Fibroblast of peridontal ligament (primary cell): ENCODE measurements around the gene HUS1.
"Not testable (repeated sequence)": the region's sequence is repeated elsewhere in the genome, so short reads cannot be mapped to it uniquely, and the experiment has no call there.

Source experiments
- DNase-seq: peaks from one replicate; pipeline ENCODE4 v3.0.0-alpha.2; 2010; ENCODE audit errors: extremely low read depth

HUS1 gene

DNA sequence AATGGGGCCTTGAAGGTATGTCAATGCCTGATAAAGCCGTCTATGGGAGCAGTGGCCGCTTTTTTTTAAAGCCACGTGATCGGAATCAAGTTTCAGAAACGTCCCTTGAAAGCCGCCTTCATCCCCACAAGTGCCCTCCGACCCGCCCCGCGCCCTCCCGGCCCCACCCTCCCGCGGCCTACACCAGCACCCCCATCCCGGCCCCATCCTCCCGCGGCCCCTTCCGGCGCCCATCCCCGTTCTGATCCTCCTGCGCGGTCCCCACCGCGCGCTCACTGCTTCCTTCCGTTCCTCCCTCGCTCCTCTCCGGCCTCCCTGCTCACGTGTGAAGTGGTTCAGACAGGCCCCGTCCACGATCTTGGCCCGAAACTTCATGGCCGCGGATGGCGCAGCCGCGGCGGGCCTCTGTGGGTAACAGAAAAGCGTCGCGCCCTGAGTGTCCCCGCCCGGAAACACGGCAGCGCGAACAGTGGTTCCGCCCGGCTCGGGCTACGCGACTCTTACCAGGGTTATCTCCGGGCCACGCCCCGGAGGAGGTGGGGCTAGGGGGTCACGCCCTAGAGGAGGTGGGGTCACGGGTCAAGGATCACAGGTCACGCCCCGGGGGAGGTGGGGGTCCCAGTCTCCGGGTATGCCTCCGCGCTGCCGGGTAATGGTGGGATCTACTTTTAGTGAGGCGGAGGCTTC lies at the start of gene HUS1:
Gene HUS1 (minus strand): TSS at position 471 of the 687 bp plus-strand sequence. CDS start 96 bp downstream, at position 375.
- peak; percentile 85 for DNase-seq

GRCh38 chr7:48028938-48029337 lies 49.5 kb upstream of the HUS1 start, which contains the start of gene SUN3:
Gene SUN3, minus strand, starts transcription at chr7:48029107. Its CDS starts 169 bp downstream, at chr7:48028938.
- no peak for DNase-seq

DNA sequence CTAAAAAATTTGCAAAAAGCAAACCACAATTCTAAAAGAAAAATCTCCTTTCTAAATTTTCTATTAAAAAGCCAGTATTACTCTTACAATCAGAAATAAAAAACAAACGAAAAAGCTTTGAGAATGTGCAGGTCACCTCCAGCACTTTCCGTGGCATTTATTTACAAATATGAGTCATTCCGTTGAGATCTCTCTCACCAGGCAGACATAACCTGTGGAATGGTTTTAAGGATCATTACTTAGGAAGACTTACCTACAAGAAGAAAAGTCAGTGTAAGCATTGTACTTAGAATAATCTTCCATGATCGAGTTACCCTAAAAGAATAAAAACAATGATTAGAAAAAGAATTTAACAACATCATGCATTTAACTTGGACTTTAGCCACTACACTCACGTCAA lies 46.2 kb upstream of the HUS1 start:
- no peak for DNase-seq

GRCh38 chr7:48017674-48018073 lies 38.3 kb upstream of the HUS1 start:
- no peak for DNase-seq

GRCh38 chr7:48016641-48017040 lies 37.2 kb upstream of the HUS1 start:
- DNase-seq, result no peak

- DNase-seq, result no peak
Observed at GRCh38 chr7:48011951-48012350, 32.5 kb upstream of the HUS1 start.

GRCh38 chr7:48011323-48011722 lies 31.9 kb upstream of the HUS1 start:
- no peak for DNase-seq

DNA sequence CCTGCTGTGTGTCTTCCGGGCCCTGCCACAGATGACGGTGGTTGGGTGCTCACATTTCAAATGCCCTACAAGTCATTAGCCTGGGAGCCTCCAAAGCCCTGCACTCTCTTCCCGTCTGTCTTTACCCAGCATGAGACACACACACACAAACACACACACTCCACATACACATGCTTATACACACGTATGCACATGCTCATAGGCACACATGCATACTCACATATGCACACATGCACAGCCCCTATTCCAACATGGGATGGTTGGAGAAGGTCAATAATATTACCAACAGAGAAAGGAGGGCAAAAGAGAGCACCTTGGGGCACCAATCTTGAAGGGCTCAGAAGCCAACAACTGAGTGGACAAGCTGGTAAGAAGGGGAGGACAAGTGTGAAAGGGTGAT lies 30.5 kb upstream of the HUS1 start:
- DNase-seq, result no peak

- DNase-seq, result no peak
Observed at GRCh38 chr7:48009257-48009656, 29.8 kb upstream of the HUS1 start.

- DNase-seq, result no peak
Observed at GRCh38 chr7:48006866-48007265, 27.5 kb upstream of the HUS1 start.

- DNase-seq, result no peak
Observed at GRCh38 chr7:48004638-48005037, 25.2 kb upstream of the HUS1 start.

DNA sequence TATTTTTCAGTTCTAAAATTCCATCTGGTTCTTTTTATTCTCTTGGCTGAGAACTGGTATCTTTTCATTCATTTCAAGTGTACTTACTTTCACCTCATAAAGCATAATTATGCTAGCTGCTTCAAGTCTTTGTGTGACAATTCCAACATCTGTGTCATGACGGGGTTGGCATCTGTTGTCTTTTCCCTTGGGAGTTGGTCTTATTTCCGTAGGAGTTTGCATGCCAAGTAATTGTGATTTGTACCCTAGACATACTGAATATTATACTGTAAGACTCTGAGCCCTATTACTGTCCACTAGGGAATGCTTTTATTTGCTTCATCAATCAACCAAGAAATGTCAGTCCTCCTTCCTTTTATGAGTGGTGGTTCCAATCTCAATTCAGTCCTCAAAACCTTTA lies 24.6 kb upstream of the HUS1 start:
- no peak for DNase-seq

DNA sequence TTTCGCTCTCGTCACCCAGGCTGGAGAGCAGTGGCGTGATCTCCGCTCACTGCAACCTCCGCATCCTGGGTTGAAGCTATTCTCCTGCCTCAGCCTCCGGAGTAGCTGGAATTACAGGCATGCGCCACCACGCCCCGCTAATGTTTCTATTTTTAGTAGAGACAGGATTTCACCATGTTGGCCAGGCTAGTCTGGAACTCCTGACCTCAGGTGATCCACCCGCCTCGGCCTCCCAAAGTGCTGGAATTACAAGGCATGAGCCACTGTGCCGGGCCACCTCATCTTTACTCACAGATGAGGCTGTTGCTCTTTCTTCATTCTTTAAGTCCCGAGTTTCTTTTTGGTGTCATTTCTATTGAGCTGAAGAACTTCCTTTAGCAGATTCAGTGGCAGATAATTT lies 20.7 kb upstream of the HUS1 start:
- not testable (repeated sequence) for DNase-seq

DNA sequence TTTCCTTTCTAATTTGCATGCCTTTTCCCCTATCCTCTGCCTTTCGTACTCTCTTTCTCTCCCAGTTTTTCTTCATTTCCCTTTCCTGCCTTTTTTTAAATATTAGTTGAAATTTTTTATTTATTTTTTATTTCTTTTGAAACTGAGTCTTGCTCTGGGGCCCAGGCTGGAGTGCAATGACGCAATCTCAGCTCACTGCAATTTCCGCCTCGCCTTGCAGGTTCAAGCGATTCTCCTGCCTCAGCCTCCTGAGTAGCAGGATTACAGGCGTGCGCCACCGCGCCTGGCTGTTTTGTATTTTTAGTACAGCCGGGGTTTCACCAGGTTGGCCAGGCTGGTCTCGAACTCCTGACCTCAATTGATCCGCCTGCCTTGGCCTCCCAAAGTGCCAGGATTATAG lies 20.0 kb upstream of the HUS1 start:
- DNase-seq, result no peak

DNA sequence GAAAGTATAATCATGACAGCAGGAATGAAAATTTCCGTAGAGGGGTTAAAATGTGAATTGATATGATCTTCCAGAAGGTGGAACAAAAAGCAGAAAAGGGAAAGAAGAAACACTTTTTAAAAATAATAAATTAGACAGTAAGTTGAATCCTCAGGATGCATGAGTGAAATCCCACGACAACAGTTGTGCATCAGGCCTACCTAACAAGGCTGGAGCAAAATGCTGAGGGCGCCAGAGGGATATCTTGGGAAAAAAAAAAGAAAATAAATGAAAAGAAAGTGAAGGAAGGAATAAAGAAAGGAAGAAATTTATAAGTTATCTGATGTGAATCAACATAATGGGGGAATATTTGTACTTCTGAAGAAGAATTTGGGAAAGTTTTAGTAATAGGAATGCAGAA lies 13.0 kb upstream of the HUS1 start:
- DNase-seq, result no peak

DNA sequence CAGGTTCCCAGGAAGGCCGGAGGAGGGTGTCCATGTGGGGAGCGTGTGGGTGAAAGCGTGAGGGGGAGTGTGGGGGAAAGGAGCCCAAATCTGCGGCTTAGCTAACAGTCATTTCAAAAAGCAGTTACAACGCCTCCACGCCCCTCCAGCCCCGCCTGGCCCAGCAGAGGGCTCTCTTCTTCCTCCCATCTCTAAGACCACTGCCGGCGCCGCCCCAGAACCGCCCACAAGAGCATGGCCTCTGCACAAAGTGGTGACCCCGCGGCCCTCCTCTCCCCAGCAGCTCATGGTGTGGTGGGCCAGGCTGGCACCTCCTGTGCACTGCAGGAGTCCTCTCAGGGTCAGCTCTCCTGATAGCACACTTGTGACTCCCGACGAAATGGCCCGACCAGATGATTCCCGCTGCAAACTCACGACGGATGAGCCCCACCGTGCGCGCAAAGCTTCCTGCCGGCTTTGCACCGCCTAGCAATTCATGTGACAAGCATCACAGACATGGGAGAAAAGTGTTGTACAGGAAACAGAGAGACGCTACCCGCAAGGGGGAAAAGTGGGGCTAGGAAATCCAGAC lies 12.4 kb upstream of the HUS1 start:
- DNase-seq, result peak; percentile 68

- no peak for DNase-seq
Observed at GRCh38 chr7:47991270-47991669, 11.9 kb upstream of the HUS1 start.

DNA sequence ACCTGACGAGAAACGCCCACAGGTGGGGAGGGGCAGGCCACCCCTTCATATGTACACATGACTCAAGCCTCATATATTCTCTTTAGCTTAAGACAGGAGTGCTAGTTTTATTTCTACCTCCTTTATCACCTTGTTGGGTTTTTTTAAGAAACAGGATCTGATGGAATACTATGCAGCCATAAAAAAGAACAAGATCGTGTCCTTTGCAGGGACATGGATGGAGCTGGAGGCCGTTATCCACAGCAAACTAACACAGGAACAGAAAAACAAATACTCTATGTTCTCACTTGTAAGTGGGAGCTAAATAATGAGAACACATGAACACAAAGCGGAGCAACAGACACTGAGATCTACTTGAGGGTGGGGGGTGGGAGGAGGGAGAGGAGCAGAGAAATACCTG lies 11.2 kb upstream of the HUS1 start:
- no peak for DNase-seq

DNA sequence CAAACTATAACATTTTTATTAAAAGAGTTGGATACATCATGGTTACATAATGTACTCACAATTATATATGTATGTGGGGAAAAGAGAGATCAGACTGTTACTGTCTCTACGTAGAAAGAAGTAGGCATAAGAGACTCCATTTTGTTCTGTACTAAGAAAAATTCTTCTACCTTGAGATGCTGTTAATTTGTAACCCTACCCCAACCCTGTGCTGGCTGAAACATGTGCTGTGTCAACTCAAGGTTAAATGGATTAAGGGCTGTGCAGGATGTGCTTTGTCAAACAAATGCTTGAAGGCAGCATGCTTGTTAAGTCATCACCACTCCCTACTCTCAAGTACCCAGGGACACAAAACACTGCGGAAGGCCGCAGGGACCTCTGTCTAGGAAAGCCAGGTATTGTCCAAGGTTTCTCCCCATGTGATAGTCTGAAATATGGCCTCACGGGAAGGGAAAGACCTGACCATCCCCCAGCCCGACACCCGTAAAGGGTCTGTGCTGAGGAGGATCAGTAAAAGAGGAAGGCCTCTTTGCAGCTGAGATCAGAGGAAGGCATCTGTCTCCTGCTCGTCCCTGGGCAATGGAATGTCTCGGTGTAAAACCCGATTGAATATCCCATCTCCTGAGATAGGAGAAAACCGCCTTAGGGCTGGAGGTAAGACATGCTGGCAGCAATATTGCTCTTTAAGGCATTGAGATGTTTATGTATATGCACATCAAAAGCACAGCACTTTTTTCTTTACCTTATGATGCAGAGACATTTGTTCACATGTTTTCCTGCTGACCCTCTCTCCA lies 10.4 kb upstream of the HUS1 start:
- DNase-seq, result not testable (repeated sequence)

DNA sequence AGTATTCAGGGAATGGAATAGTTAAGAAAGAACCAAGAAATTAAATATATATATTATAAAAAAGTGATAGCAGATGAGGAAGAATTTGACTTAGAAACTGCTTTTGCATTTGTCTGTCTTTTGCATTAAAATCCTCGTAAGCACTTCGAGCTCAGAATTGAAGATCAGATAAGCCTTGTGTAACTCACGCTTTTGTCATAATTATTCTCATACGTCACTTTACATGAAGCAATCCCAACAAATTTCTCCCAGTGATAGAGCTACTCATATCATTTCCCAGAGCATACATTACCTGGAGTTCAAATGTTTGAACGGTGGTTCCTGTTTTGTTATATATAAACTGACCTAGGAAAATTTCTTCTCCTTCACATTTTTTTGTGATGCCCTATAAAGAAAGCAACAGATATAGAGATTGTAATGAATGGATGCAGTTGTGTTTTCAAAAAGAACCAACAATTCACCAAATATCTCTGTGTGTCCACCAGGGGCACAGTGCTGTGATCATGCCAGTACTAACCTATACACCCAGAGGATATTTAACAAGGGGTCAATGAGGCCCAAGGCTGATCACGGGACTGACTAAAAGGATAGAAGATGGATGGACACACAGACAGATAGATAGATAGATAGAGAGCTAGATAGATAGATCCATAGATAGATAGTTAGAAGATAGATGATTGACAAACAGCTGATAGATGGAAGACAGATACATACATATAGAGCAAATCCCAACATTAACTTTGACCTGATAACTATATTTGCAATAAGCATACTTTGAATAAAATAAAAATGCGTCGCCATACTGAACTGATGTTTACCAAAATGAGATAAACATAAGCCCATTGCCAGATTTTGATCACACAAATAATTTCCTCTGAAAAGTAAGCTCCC lies 9.3 kb upstream of the HUS1 start:
- DNase-seq, result no peak

- DNase-seq, result no peak
Observed at GRCh38 chr7:47982610-47983009, 3.2 kb upstream of the HUS1 start.

GRCh38 chr7:47980648-47981047 lies 1.2 kb upstream of the HUS1 start:
- DNase-seq, result not testable (repeated sequence)
